ENCODE measurements around the gene ZNF438.

GRCh38 chr10:31011017-31011664 is 20.5 kb downstream of the ZNF438 start:
- TF ChIP-seq CTCF (IDR thresholded peaks at IDR 0.05; ENCODE audit: insufficient read depth, low read length) (no peak), GABPA (IDR thresholded peaks at IDR 0.05; ENCODE audit: low read depth) (no peak), REST (IDR thresholded peaks at IDR 0.05; ENCODE audit: insufficient replicate concordance, low read depth) (no peak)
